Neural progenitor cell (in vitro differentiated cells): ENCODE measurements around the gene ATP10A. TPM values are rescaled to one million over a fixed set of nuclear protein-coding genes. Genes with fewer than 3 reads are reported as not detected.

Source experiments
- DNase-seq: peaks from one replicate; pipeline ENCODE4 v3.0.0-alpha.2; 2016; ENCODE audit warnings: low spot score
- H2AFZ ChIP-seq: fragments of 200-600 bp; sonication (generic); replicated peaks from 2 replicates; pipeline ENCODE4 v1.6.1; 2016; ENCODE audit warnings: antibody characterized with exemption
- H3F3A ChIP-seq: fragments of 200-600 bp; sonication (generic); 2 replicates; pipeline ENCODE4 v1.6.1; 2016; ENCODE audit warnings: antibody characterized with exemption, low read depth
- H3K27ac ChIP-seq: fragments of 200-600 bp; sonication (generic); 2 replicates; pipeline ENCODE4 v1.5.1; 2016; ENCODE audit warnings: mild to moderate bottlenecking
- H3K27me3 ChIP-seq: fragments of 200-600 bp; sonication (generic); 2 replicates; pipeline ENCODE4 v1.6.1; 2016; ENCODE audit warnings: mild to moderate bottlenecking, moderate library complexity
- H3K36me3 ChIP-seq: fragments of 200-600 bp; sonication (generic); 2 replicates; pipeline ENCODE4 v1.5.1; 2016
- H3K4me1 ChIP-seq: fragments of 200-600 bp; sonication (generic); 2 replicates; pipeline ENCODE4 v1.6.1; 2016; ENCODE audit warnings: mixed run types
- H3K4me2 ChIP-seq: fragments of 200-600 bp; sonication (generic); 2 replicates; pipeline ENCODE4 v1.6.1; 2016
- H3K4me3 ChIP-seq: fragments of 200-600 bp; sonication (generic); 2 replicates; pipeline ENCODE4 v1.5.1; 2016
- H3K79me2 ChIP-seq: fragments of 200-600 bp; sonication (generic); 2 replicates; pipeline ENCODE4 v1.6.1; 2016; ENCODE audit warnings: low read depth
- H3K9ac ChIP-seq: fragments of 200-600 bp; sonication (generic); 2 replicates; pipeline ENCODE4 v1.6.1; 2016
- H3K9me3 ChIP-seq: fragments of 200-600 bp; sonication (generic); 2 replicates; pipeline ENCODE4 v1.5.1; 2016; ENCODE audit warnings: low read depth
- H4K20me1 ChIP-seq: fragments of 200-600 bp; sonication (generic); 2 replicates; pipeline ENCODE4 v1.6.1; 2016; ENCODE audit warnings: low read depth
- H3K27ac Mint-ChIP-seq: 3 replicates; pipeline ENCODE4 v1.8.0; 2021; ENCODE audit warnings: mixed read lengths
- H3K27me3 Mint-ChIP-seq: 2 replicates; pipeline ENCODE4 v1.8.0; 2022; ENCODE audit warnings: low read depth, mild to moderate bottlenecking, inconsistent platforms, moderate library complexity, mixed read lengths; ENCODE audit not compliant: insufficient read depth
- H3K36me3 Mint-ChIP-seq: 3 replicates; pipeline ENCODE4 v1.8.0; 2021; ENCODE audit warnings: mixed read lengths
- H3K4me1 Mint-ChIP-seq: 3 replicates; pipeline ENCODE4 v1.8.0; 2021; ENCODE audit warnings: mixed read lengths
- H3K4me3 Mint-ChIP-seq: 3 replicates; pipeline ENCODE4 v1.8.0; 2021; ENCODE audit warnings: mild to moderate bottlenecking, moderate library complexity, mixed read lengths
- H3K9me3 Mint-ChIP-seq: 3 replicates; pipeline ENCODE4 v1.8.0; 2020; ENCODE audit warnings: mixed read lengths
- CTCF ChIP-seq: fragments of 200-600 bp; sonication (generic); IDR thresholded peaks from 2 replicates; pipeline ENCODE4 v1.5.1; 2017; ENCODE audit warnings: antibody characterized with exemption, mild to moderate bottlenecking
- EZH2 ChIP-seq: fragments of 200-600 bp; sonication (generic); IDR thresholded peaks from 2 replicates; pipeline ENCODE4 v1.6.1; 2017; ENCODE audit warnings: antibody characterized with exemption, mild to moderate bottlenecking, moderate library complexity
- EZH2phosphoT487 ChIP-seq: fragments of 200-600 bp; sonication (generic); IDR thresholded peaks from 2 replicates; pipeline ENCODE4 v1.6.1; 2017; ENCODE audit warnings: antibody characterized with exemption
- total RNA-seq: library from RNA; depleted of rRNA; stranded (reverse); fragments of >200 nt; gene quantifications from 2 replicates; pipeline ENCODE4 v1.2.3, GENCODE V29; 2015; ENCODE audit warnings: low replicate concordance

The ATP10A gene
- total RNA-seq, 1 donor from 2014 or later, result 0.32 TPM

GRCh38 chr15:25708391-25708790, 154.7 kb downstream of the ATP10A start:
- Mint-ChIP-seq H3K4me3 (no peak overlapping the region), H3K4me1 (no peaks in the 10 kb centered on the region), H3K36me3 (no peaks in the 10 kb centered on the region), H3K9me3 (no peaks in the 10 kb centered on the region), H3K27me3 (peaks cover 6% of the 10 kb centered on the region), H3K27ac (no peak overlapping the region)
- no peak overlapping the region for H3K9ac ChIP-seq
- H3K9me3 ChIP-seq, result no peaks in the 10 kb centered on the region
- H3K4me2 ChIP-seq, result no peak overlapping the region
- no peaks in the 10 kb centered on the region for H3K4me1 ChIP-seq
- DNase-seq, result no peak
- H3K79me2 ChIP-seq, result no peaks in the 10 kb centered on the region
- no peaks in the 10 kb centered on the region for H4K20me1 ChIP-seq
- H3K36me3 ChIP-seq, result no peaks in the 10 kb centered on the region
- TF ChIP-seq EZH2phosphoT487 (no peak), CTCF (no peak), EZH2 (no peak)
- H3K27ac ChIP-seq, result no peak overlapping the region
- no peaks in the 10 kb centered on the region for H3F3A ChIP-seq
- no peak overlapping the region for H2AFZ ChIP-seq
- no peak overlapping the region for H3K4me3 ChIP-seq
- H3K27me3 ChIP-seq, result no peaks in the 10 kb centered on the region

- no peak overlapping the region for H3K9ac ChIP-seq
- DNase-seq, result no peak
Measured at GRCh38 chr15:25707656-25708365, 155.3 kb downstream of the ATP10A start.

GRCh38 chr15:25706176-25706955, 156.8 kb downstream of the ATP10A start:
- Histone ChIP-seq H3K9ac (no peak overlapping the region), H3K27me3 (no peaks in the 10 kb centered on the region), H3K36me3 (no peaks in the 10 kb centered on the region), H4K20me1 (no peaks in the 10 kb centered on the region), H3K79me2 (no peaks in the 10 kb centered on the region), H3K4me3 (no peak overlapping the region), H3K4me1 (no peaks in the 10 kb centered on the region), H3K27ac (no peak overlapping the region), H3K9me3 (no peaks in the 10 kb centered on the region), H3F3A (no peaks in the 10 kb centered on the region), H3K4me2 (no peak overlapping the region), H2AFZ (peak overlapping the region; percentile 5)
- TF ChIP-seq CTCF, result no peak
- TF ChIP-seq EZH2, result no peak
- no peak for TF ChIP-seq EZH2phosphoT487
- Mint-ChIP-seq H3K4me1 (peaks cover 3% of the 10 kb centered on the region), H3K36me3 (no peaks in the 10 kb centered on the region), H3K27ac (no peak overlapping the region), H3K9me3 (no peaks in the 10 kb centered on the region), H3K27me3 (peaks cover 7% of the 10 kb centered on the region), H3K4me3 (no peak overlapping the region)
- DNase-seq, result no peak

More at GRCh38 chr15:25707656-25708365, 155.3 kb downstream of the ATP10A start:
- H3K4me1 Mint-ChIP-seq, result no peaks in the 10 kb centered on the region
- H2AFZ ChIP-seq, result no peak overlapping the region
- no peak overlapping the region for H3K4me2 ChIP-seq
- no peaks in the 10 kb centered on the region for H3K9me3 Mint-ChIP-seq
- no peaks in the 10 kb centered on the region for H3K27me3 ChIP-seq
- H3K27ac ChIP-seq, result no peak overlapping the region
- H4K20me1 ChIP-seq, result no peaks in the 10 kb centered on the region
- no peaks in the 10 kb centered on the region for H3F3A ChIP-seq
- H3K4me3 Mint-ChIP-seq, result no peak overlapping the region
- H3K36me3 Mint-ChIP-seq, result no peaks in the 10 kb centered on the region
- H3K79me2 ChIP-seq, result no peaks in the 10 kb centered on the region
- no peaks in the 10 kb centered on the region for H3K4me1 ChIP-seq
- no peak overlapping the region for H3K27ac Mint-ChIP-seq
- H3K4me3 ChIP-seq, result no peak overlapping the region
- no peaks in the 10 kb centered on the region for H3K9me3 ChIP-seq
- H3K36me3 ChIP-seq, result no peaks in the 10 kb centered on the region
- peaks cover 6% of the 10 kb centered on the region for H3K27me3 Mint-ChIP-seq
- TF ChIP-seq EZH2 (no peak), CTCF (no peak), EZH2phosphoT487 (no peak)
